GM12892 (cell line): ENCODE measurements around the gene ITPKB.
"Not testable (repeated sequence)": the region's sequence is repeated elsewhere in the genome, so short reads cannot be mapped to it uniquely, and the experiment has no call there.

Source experiments
- POLR2A ChIP-seq: IDR thresholded peaks from 2 replicates; pipeline ENCODE4 v1.6.1; 2011; ENCODE audit warnings: low read depth, low read length, control low read depth
- POLR2AphosphoS5 ChIP-seq: IDR thresholded peaks from 2 replicates; pipeline ENCODE4 v1.6.1; 2011; ENCODE audit warnings: low read depth, low read length, control low read depth
- TAF1 ChIP-seq: IDR thresholded peaks from 2 replicates; pipeline ENCODE4 v1.6.1; 2011; ENCODE audit warnings: low read depth, mild to moderate bottlenecking, control low read depth, low read length, borderline replicate concordance

GRCh38 chr1:226617719-226618118 is 121.4 kb downstream of the ITPKB start:
- not testable (repeated sequence) for TF ChIP-seq POLR2A, POLR2AphosphoS5, TAF1
